ENCODE data around the gene ISM2. TPM values are rescaled to one million over a fixed set of nuclear protein-coding genes. Genes with fewer than 3 reads are reported as not detected.
A peak's percentile ranks its signal among the peaks of the same experiment; 100 is the strongest.
"Not testable (repeated sequence)": the region's sequence is repeated elsewhere in the genome, so short reads cannot be mapped to it uniquely, and the experiment has no call there.

ISM2 gene
- total RNA-seq: not detected

DNA sequence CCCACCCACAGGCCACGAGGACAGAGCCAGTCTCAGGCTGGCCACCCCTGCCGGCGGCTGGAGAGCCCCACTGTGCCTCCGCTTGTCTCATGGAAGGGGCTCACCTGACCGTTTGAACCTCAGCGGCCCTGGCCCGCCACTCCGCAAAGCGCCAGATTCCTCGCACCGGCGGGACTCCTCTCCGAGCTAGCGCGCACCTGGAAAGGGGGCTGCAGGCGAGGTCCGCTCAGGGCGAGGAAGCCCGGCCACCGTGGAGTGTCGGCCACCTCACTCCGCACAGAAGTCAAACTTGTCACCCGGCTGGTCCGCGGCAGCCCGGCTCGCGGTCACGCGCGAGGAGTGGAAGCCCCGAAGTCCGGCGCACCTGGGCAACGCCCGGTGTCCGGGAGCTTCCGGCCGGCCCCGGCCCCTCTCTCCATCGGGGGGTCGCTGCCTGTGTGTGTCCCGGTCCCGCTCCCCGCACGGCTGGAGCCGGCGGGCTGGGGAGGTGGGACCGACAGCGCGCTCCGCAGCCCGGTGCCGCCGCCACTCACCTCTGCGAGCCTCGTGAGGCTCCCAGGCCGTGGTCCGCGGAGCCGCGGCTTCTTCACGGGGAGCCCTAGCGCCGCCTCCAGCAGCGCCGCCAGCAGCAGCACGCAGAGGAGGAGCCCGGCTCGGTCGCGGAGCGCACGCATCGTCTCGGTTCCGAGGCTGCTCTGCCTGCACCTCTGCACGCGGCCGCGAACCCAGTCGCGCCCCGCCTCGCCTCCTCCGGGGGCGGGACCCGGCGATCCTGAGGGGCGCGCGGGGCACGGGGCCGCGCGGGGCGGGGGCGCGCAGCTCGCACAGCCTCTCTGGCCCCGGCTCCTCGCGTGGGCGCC, at the start of gene ISM2:
TSS of gene ISM2 (minus strand) at position 697 of the 860 bp plus-strand sequence. CDS start at position 674, 23 bp downstream.
- Histone ChIP-seq H3K27me3 (no peaks in the 10 kb centered on the region), H3K4me1 (peaks cover 0 to 3% of the 10 kb centered on the region in 2 donors), H3K4me3 (peak within 1 kb of the TSS; percentile 58 to 75), H3K9me3 (no peaks in the 10 kb centered on the region), H3K36me3 (no peaks in the 10 kb centered on the region), H3K27ac (no peak within 1 kb of the TSS)
- TF ChIP-seq, protein P1, sequence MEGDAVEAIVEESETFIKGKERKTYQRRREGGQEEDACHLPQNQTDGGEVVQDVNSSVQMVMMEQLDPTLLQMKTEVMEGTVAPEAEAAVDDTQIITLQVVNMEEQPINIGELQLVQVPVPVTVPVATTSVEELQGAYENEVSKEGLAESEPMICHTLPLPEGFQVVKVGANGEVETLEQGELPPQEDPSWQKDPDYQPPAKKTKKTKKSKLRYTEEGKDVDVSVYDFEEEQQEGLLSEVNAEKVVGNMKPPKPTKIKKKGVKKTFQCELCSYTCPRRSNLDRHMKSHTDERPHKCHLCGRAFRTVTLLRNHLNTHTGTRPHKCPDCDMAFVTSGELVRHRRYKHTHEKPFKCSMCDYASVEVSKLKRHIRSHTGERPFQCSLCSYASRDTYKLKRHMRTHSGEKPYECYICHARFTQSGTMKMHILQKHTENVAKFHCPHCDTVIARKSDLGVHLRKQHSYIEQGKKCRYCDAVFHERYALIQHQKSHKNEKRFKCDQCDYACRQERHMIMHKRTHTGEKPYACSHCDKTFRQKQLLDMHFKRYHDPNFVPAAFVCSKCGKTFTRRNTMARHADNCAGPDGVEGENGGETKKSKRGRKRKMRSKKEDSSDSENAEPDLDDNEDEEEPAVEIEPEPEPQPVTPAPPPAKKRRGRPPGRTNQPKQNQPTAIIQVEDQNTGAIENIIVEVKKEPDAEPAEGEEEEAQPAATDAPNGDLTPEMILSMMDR (IDR thresholded peaks at IDR 0.05): no peak
- peak in 1 of 2 donors; percentile 66 for DNase-seq (ENCODE audit: low spot score in 2 of 2)
- intact Hi-C loops (cut with DNase I): no loop called here

DNA sequence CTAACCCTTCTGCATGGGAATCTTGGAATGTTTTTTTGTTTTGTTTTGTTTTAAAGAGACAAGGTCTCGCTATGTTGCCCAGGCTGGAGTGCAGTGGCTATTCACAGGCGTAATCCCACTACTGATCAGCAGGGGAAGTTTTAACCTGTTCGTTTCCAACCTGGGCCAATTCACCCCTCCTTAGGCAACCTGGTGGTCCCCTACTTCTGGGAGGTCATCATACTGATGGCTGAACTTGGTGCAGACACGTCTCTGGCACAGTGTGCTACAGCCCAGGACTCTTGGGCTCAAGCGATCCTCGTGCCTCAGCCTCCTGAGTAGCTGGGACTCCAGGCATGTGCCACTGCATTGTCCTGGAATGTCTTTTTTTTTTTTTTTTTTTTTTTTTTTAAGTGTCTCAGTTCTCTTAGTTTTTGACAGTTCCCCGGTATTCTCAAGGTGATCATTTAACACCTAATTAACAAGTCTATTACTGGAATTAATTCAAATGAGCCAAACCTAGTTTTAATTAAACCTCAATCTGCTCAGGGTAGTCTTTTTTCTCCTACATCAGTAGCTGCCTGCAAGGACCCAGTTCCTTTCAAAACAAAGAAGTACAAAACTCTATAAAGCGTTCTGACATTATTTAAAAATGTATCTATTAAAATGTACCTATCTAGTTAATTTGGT, 49.0 kb upstream of the ISM2 start:
- TF ChIP-seq, protein P1 (IDR thresholded peaks at IDR 0.05): no peak
- no peak overlapping the region for H3K27ac ChIP-seq
- no peak for DNase-seq (ENCODE audit: low spot score in 2 of 2)
- H3K4me3 ChIP-seq: no peak overlapping the region
- no peaks in the 10 kb centered on the region for H3K27me3 ChIP-seq
- H3K4me1 ChIP-seq: peaks cover 5 to 14% of the 10 kb centered on the region in 2 donors
- intact Hi-C loops (cut with DNase I): no loop called here
- peaks cover 22 to 45% of the 10 kb centered on the region in 2 donors for H3K36me3 ChIP-seq
- H3K9me3 ChIP-seq: no peaks in the 10 kb centered on the region

GRCh38 chr14:77545171-77545570, 46.6 kb upstream of the ISM2 start:
- H3K27me3 ChIP-seq; intact Hi-C loops (cut with DNase I): not testable (repeated sequence)

GRCh38 chr14:77544571-77544970, 46.0 kb upstream of the ISM2 start:
- DNase-seq (ENCODE audit: low spot score in 2 of 2): no peak
- no peak overlapping the region for H3K4me3 ChIP-seq
- no peaks in the 10 kb centered on the region for H3K9me3 ChIP-seq
- peaks cover 11 to 32% of the 10 kb centered on the region in 2 donors for H3K36me3 ChIP-seq
- intact Hi-C loops (cut with DNase I): no loop called here
- peaks cover 5 to 20% of the 10 kb centered on the region in 2 donors for H3K4me1 ChIP-seq
- no peaks in the 10 kb centered on the region for H3K27me3 ChIP-seq
- H3K27ac ChIP-seq: peak overlapping the region in 1 of 2 donors; percentile 70
- TF ChIP-seq, protein P1 (IDR thresholded peaks at IDR 0.05): no peak

More at GRCh38 chr14:77545171-77545570, 46.6 kb upstream of the ISM2 start:
- DNase-seq (ENCODE audit: low spot score in 2 of 2); H3K9me3 ChIP-seq; H3K27ac ChIP-seq; H3K4me3 ChIP-seq: not testable (repeated sequence)
- H3K36me3 ChIP-seq: peaks cover 12 to 35% of the 10 kb centered on the region in 2 donors
- peaks cover 5 to 20% of the 10 kb centered on the region in 2 donors for H3K4me1 ChIP-seq

DNA sequence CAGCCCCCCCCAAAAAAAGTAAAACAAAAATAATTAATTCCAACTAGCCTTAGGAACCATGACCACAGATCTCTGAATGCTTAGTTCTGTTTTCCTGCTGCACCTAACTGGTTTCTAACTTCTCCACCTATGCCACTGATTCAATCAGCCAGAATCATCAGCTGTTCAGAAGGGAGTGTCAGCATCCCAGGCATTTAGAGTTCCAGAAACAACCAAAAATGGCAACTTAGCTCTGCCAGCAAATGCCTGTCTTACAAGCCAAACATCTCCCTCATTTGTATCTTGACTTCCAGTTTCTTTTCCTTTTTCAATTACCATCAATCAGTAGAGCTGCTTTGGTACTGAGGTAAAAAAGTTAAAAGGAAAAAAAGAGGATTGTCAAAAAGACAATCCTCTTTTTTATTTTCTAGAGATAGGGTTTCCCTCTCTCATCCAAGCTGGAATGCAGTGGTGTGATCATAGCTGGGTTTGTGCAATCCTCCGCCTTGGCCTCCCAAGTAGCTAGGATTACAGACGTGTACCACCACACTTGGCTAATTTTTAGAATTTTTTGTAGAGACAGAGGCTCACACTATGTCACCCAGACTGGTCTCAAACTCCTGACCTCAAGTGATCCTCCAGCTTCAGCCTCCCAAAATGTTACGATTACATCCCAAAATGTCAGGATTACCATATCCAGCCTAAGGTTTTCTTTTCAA, 45.2 kb upstream of the ISM2 start:
- H3K4me1 ChIP-seq: peaks cover 5 to 20% of the 10 kb centered on the region in 2 donors
- intact Hi-C loops (cut with DNase I): no loop called here
- H3K9me3 ChIP-seq: no peaks in the 10 kb centered on the region
- no peaks in the 10 kb centered on the region for H3K27me3 ChIP-seq
- DNase-seq (ENCODE audit: low spot score in 2 of 2): no peak
- H3K27ac ChIP-seq: peak overlapping the region in 1 of 2 donors; percentile 70
- H3K4me3 ChIP-seq: no peak overlapping the region
- peaks cover 11 to 24% of the 10 kb centered on the region in 2 donors for H3K36me3 ChIP-seq
- TF ChIP-seq, protein P1 (IDR thresholded peaks at IDR 0.05): no peak

Data from ascending aorta (tissue), 2 donors.